GDM1 (cell line): ENCODE measurements around the gene FAM124A.
"Not testable (repeated sequence)": the region's sequence is repeated elsewhere in the genome, so short reads cannot be mapped to it uniquely, and the experiment has no call there.

Source experiments
- DNase-seq: peaks from one replicate; lab custom pipeline; 2025; lab: John Stamatoyannopoulos, UW

The FAM124A gene

DNA sequence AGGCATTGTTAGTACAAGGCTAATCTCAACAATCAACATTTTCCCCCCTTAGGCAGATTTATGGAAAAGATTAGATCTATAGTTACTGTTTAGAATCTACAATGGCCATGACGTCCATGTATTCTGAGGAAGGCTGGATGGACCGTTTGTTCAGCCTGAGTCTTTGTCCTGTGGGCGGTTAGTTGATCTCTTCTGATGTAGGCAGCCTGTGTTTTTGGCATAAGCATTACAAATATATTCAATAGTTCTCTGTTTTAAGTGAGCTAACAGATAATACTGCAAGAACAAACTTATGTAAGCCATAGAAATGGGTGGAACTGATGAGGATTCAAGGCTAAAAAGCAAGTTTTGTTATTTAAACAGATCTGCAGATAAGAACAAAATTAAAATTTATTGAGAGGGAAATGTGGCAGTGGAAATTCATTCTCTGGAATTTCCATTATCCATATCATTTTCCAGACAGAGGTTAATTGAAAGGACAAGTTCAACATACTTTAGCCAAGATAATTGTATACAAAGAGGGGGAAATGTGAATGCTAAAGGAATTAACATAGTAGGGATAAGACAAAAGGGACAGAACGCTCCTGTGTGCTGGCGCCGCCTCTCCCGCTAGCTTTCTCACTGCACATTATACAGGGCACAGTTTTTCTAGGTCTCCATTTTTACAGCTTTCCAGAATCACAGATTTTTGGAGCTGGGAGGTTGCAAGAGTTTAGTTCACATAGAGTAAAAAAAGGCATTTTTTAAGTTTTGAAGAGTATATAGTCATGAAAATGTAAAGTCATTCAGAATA lies 48.6 kb downstream of the FAM124A start:
- no peak for DNase-seq

DNA sequence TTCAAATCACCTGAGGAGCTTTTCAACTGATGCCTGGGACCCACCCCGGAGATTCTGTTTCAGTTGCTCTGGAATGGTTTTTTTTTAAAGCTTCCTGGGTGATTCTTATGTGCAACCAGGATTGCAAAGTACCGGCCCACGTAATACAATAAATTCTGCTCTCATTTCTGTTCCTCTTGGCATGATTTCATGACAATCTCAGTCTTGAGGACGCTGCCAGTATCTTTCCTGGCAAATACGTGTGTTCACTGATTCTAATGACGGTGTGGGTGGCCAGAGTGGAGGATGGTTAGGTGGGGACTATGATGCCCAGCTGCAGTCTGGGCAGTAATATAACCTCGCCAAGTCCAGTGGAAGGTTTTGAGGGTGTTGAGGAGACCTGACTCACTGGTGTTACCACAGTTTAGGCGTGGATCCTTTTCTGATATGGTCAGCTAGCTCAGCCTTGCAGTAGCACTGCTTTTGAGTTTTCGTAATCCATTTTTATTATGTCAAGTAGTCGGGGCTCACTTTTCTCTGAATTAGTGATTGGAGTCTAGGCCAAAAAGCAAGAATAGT lies 49.4 kb downstream of the FAM124A start:
- no peak for DNase-seq

DNA sequence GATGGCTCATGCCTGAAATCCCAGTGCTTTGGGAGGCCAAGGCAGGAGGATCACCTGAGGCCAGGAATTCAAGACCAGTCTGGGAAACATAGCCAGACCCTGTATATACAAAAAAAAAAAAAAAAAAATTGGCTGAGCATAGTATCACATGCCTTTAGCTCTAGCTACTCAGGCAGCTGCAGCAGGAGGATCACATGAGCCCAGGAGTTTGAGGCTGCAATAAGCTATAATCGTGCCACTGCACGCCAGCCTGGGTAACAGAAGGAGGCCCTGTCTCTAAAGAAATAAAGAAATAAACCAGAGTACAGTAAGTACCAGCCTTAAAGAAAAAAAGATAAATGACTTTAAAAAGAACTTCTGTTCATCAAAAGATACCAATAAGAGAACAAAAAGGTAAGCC lies 52.9 kb downstream of the FAM124A start:
- DNase-seq = no peak

DNA sequence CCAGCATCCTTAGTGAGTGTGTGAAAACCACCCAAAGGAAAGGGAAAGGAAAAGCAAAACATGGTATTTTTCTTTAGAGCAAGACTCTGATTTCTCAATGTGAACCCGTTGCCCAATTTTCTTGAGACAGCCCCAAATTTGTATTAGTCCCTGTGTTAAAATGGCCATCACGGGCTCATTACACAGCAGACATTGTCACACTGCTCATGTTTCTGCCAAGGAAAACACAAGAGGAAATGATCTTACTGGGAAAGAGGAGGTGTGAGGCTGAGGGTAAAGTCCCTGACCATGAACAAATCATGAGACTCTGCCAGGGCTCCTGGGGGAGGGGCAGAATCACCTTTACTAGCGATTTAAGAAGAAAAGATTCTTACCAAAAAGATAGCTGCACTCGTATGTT lies 54.4 kb downstream of the FAM124A start:
- DNase-seq = no peak

- no peak for DNase-seq
These were observed 55.7 kb downstream of the FAM124A start for GRCh38 chr13:51277928-51278327.

DNA sequence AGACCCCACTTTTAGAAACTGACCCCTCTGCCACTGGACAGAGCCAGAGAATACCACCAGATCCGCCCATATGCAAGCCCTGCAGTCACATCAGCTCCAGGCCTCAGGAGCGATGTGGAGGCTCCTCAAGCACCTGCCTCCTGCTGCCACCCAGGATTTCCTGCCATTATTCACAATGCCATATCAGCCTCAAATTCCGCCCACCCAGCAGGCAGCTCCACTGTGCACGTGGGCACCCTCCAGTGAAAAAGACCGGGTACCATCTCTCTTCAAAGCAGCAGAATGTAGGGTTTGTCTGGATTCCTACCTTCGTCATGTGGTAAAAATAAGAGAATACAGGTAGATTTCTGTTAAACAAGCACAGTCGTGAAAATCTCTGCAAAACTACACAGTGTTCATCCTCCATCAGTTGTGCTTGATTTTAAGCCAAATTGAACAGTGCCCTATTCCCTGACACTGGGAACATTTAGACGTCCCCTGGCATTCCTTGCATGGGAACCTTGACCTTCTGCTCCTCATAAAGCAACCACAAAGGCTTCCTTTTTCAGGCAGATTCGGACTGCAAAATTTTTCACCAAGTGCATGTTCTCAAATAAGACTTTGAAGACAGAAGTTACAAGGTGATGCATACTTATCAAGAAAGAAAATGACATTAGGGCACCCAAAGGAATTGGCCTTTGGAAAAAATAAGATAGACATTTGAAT lies 56.4 kb downstream of the FAM124A start:
- DNase-seq = no peak

DNA sequence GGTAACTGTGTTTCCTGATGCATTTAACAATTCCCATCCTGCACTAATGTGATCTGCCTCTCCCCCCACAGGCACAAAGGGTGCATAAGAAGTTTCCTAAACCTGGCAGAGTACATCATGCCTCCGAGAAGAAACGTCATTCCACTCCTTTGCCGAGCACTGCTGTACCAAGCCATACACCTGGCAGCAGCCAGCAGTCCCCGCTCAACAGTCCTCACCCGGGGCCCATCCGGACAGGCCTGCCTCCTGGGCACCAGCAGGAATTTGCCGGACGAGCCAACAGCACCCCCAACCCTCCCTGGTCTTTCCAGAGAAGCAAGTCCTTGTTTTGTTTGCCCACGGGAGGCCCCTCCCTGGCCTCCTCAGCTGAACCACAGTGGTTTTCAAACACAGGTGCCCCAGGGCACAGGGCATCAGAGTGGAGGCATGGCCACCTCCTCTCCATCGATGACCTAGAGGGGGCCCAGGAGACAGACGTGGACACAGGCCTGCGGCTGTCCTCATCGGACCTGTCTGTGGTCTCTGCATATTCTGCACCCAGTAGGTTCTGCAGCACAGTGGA lies 58.3 kb downstream of the FAM124A start:
- DNase-seq = no peak

- no peak for DNase-seq
These were observed 60.1 kb downstream of the FAM124A start for GRCh38 chr13:51282322-51282721.

GRCh38 chr13:51282923-51283322 lies 60.7 kb downstream of the FAM124A start:
- DNase-seq = not testable (repeated sequence)

GRCh38 chr13:51283371-51283770 lies 61.2 kb downstream of the FAM124A start:
- no peak for DNase-seq

DNA sequence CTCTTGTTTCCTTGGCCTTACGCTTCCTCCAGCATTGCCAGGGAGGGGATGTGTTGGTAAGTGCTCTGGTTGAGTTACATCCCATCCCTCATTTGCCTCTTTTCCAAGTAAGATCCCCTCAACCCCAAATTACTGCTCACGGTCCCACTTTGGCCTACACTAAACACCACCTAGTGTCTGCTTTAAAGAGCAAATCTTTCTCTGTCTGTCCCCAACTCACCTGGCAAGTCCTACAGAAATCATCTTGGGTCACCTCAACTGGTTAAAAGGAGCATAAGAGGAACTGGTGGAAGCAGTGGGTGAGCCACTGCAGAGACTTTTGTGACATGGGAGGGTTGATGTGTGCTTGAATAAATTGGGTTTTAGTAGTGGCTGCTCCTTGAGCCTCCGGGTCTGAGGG lies 62.1 kb downstream of the FAM124A start:
- DNase-seq = no peak

GRCh38 chr13:51286135-51287002 lies 64.2 kb downstream of the FAM124A start:
- DNase-seq = peak; percentile 63

- no peak for DNase-seq
These were observed 65.6 kb downstream of the FAM124A start for GRCh38 chr13:51287758-51288157.

GRCh38 chr13:51288254-51288653 lies 66.1 kb downstream of the FAM124A start:
- DNase-seq = not testable (repeated sequence)

DNA sequence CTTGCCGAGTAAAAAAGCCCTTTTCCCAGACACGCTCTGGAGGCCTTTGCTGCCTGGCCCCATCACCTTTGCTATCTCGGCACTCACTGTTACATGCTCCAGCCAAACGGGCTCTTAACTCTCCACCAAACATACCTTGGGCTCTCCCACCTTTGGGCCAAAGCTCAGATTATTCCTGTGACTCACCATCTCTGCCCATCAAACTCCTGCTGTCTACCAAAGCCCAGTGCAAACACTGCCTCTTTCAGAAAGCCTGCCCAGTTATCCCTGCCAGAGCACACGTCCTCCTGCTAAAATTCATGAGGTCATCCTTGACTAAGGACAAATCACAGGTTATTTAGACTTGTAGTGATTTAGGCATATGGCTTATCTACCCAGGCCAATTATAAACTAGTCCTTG lies 69.1 kb downstream of the FAM124A start:
- no peak for DNase-seq

- no peak for DNase-seq
These were observed 69.9 kb downstream of the FAM124A start for GRCh38 chr13:51292000-51292565.

GRCh38 chr13:51297556-51297955 lies 75.4 kb downstream of the FAM124A start:
- no peak for DNase-seq

DNA sequence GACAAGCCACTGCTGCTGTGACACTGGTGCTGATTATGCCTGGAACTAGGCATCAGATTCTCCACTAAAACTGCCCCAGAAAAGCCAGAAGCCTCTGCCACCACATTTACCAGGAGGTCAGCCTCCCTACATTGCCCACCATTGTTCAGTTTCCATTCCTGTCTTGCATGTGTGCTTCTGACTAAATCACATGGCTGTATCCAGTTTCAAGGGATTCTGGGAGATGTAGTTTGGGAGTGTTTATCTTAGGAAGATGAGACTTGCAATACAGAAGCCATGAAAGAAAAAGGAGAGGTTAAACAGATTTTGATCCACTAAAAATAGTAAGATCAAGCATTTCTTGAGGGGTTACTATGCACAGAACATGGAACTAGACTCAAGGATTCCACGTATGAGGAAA lies 76.6 kb downstream of the FAM124A start:
- no peak for DNase-seq

DNA sequence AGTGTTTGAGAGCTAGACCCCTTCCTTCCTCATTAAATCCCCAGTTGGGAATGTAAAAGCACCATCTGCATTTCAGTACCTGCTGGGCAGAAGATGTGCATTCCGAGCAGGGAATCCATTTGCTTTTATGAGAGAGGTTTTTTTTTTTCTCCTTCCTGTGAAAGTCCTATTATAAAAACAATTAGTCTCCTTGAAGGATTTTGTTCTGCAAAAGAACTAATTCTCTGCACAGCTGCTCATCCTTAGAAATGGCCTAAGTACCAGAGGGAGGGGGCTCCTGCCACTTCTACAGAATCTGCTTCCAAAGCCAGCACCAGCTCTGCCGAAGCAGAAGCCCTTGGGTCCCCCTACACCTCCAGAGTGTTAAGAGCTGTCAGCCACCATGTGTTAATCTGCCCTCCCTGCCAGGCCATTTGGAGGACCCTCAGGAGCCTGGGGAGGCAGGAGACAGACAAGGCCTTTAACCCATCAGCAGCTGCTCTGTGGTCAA lies 80.9 kb downstream of the FAM124A start:
- no peak for DNase-seq

GRCh38 chr13:51303882-51304281 lies 81.7 kb downstream of the FAM124A start:
- no peak for DNase-seq

DNA sequence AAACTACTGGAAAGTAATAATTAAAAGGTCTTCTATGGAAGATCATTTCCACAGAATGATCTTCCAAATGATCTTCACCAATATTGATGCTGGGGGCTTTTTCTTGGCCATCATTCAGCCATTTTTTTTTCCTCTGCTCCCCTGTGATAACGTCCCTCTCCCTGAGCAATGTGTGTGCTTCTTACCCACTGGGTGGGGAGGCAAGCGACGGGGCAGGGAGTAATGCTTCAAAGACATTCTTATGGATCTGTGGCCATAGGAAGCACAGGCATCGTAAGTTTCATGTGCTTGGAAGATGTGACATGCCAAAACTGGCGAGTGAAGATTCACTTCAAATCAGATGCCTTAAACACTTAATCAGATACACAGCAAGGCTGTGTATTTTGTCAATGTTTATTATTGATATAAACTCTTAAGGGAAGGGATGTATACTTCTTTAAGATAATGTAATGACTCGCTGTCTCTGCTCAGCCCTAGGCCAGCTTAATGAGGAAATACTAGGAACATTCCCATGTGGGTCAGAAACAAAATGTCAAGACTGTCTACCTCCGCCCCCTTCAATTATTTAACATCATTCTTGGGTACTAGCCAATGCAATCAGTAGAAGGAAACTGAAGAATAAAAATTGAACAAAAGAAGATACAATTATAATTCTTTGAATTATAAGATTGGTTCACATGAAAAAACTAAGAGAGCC lies 83.2 kb downstream of the FAM124A start:
- no peak for DNase-seq
